H54 (cell line): ENCODE data around the gene MAPK14.
"Not testable (repeated sequence)": the region's sequence is repeated elsewhere in the genome, so short reads cannot be mapped to it uniquely, and the experiment has no call there.

Experiments
- DNase-seq: peaks from one replicate; pipeline ENCODE4 v3.0.0; 2011; ENCODE audit warnings: low spot score, mixed read lengths; ENCODE audit not compliant: insufficient read length
- FAIRE-seq: peaks from 3 replicates; lab custom pipeline; 2011; peaks lifted over from hg19 to GRCh38; lab: Jason Lieb, UNC
- POLR2A ChIP-seq: IDR thresholded peaks from 2 replicates; pipeline ENCODE4 v1.6.1; 2011; ENCODE audit warnings: low read depth, mild to moderate bottlenecking, low read length

Gene MAPK14

DNA sequence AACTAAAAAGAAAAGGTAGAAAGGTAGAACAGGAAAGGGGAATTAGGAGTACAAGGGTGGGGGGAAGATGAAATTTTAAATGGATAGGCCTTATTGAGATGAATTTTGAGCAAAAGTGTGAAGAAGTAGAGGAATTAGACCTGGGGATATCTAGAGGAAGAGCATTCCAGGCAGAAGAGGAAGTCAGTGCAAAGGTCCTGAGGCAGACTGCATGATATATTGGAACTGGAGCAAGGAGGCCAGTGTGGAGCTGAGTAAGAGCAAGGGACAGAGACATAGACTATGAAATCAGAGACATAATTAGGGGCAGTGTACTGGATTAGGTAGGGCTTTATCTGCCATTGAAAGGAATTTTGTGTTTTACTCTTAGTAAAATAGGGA lies 40.4 kb downstream of the MAPK14 start:
- TF ChIP-seq POLR2A: no peak
- FAIRE-seq (no peak), DNase-seq (no peak)

GRCh38 chr6:36068586-36068985 lies 41.0 kb downstream of the MAPK14 start:
- DNase-seq (no peak), FAIRE-seq (no peak)
- no peak for TF ChIP-seq POLR2A

DNA sequence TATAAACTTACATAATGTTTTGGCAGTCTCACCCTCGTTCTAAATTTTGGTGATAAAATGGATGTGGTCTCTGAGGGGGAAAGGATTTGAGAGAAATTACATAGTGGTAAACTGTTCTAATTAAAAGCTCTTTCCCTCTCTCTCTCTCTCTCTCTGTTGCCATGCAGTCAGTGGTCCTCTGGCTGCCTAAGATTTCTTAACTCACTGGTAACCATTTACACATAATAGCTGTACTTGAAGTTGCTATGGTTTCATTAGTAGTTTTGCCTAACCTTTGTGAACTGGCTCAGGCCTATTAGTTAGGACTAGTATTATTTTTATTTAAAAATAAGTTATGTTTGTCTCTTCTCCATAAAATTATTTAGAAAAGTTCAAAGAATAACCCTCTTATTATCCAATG lies 42.0 kb downstream of the MAPK14 start:
- no peak for FAIRE-seq
- no peak for DNase-seq
- no peak for TF ChIP-seq POLR2A

DNA sequence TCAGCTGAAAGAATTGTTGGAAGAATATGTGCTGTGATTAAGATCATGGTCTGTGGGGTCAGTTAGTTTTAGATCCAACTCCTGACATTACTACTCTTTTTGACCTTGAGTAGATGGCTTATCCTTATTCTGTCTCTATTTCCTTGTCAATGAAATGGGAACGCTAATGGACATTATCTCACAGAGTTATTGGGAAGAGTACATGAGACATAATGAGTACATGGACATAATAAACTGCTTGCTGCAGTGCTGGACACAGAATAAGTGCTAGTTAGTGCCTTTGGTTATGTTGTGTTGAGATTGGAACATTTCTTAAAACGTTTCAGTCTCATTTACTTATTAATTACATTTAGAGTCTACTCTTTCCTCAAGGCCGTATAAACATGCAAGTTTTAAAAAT lies 42.6 kb downstream of the MAPK14 start:
- DNase-seq (no peak), FAIRE-seq (peak; percentile 84)
- TF ChIP-seq POLR2A: no peak

- no peak for FAIRE-seq
- TF ChIP-seq POLR2A: no peak
- no peak for DNase-seq
Observed at GRCh38 chr6:36071281-36071680, 43.7 kb downstream of the MAPK14 start.

GRCh38 chr6:36071714-36072113 lies 44.1 kb downstream of the MAPK14 start:
- TF ChIP-seq POLR2A: no peak
- DNase-seq (no peak), FAIRE-seq (no peak)

DNA sequence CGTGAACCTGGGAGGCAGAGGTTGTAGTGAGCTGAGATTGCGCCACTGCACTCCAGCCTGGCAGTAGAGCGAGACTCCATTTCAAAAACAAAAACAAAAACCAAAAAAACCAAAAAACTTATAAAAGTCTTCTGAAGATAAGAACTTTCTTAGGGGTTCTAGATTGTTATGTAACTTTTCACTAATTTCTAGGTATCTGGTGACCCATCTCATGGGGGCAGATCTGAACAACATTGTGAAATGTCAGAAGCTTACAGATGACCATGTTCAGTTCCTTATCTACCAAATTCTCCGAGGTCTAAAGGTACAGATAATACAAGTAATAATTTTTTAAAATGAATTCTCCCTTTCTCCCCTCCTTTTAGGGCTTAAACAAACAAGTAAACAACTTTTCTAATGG lies 45.1 kb downstream of the MAPK14 start:
- FAIRE-seq (no peak), DNase-seq (no peak)
- TF ChIP-seq POLR2A: no peak

GRCh38 chr6:36073587-36073986 lies 46.0 kb downstream of the MAPK14 start:
- FAIRE-seq (peak; percentile 33), DNase-seq (no peak)
- TF ChIP-seq POLR2A: no peak

GRCh38 chr6:36075656-36076055 lies 48.0 kb downstream of the MAPK14 start:
- FAIRE-seq (peak; percentile 43), DNase-seq (no peak)
- TF ChIP-seq POLR2A: no peak

- DNase-seq (no peak), FAIRE-seq (no peak)
- no peak for TF ChIP-seq POLR2A
Observed at GRCh38 chr6:36076178-36077063, 48.8 kb downstream of the MAPK14 start.

- DNase-seq: no peak
- TF ChIP-seq POLR2A: no peak
- peak; percentile 82 for FAIRE-seq
Observed at GRCh38 chr6:36078159-36078558, 50.6 kb downstream of the MAPK14 start.

- TF ChIP-seq POLR2A: no peak
- no peak for FAIRE-seq
- DNase-seq: no peak
Observed at GRCh38 chr6:36079601-36080000, 52.0 kb downstream of the MAPK14 start.

GRCh38 chr6:36082318-36082717 lies 54.7 kb downstream of the MAPK14 start:
- no peak for DNase-seq
- FAIRE-seq: peak; percentile 23
- no peak for TF ChIP-seq POLR2A

GRCh38 chr6:36083446-36083845 lies 55.8 kb downstream of the MAPK14 start:
- no peak for DNase-seq
- no peak for TF ChIP-seq POLR2A
- FAIRE-seq: no peak

GRCh38 chr6:36088204-36088603 lies 60.6 kb downstream of the MAPK14 start:
- not testable (repeated sequence) for DNase-seq, FAIRE-seq
